ENCODE results near the gene KMT2B.
"Not testable (repeated sequence)": the region's sequence is repeated elsewhere in the genome, so short reads cannot be mapped to it uniquely, and the experiment has no call there.

Gene KMT2B

GRCh38 chr19:35755550-35756376 lies 38.0 kb downstream of the KMT2B start:
- H3K4me3 ChIP-seq = no peak overlapping the region
- H3K9me3 ChIP-seq = no peaks in the 10 kb centered on the region
- peaks cover 6% of the 10 kb centered on the region; the same call in 1 of the 2 replicates for H3K4me1 ChIP-seq
- no peak for DNase-seq (ENCODE audit: low spot score in 2 of 2)
- no peaks in the 10 kb centered on the region for H3K27me3 ChIP-seq (ENCODE audit: low read depth)
- in situ Hi-C loops (cut with MboI; ENCODE audit: low sequenced_read_pairs) = no loop called here
- peaks cover 10% of the 10 kb centered on the region for H3K36me3 ChIP-seq (replicated peaks)

- Histone ChIP-seq H3K4me3 (peak within 1 kb of the TSS; percentile 68), H3K9me3 (no peaks in the 10 kb centered on the region), H3K4me1 (peaks cover 6% of the 10 kb centered on the region; the same call in 1 of the 2 replicates), H3K27me3 (ENCODE audit: low read depth) (no peaks in the 10 kb centered on the region), H3K36me3 (replicated peaks) (peaks cover 16% of the 10 kb centered on the region)
- no peak for DNase-seq (ENCODE audit: low spot score in 2 of 2)
- in situ Hi-C loops (cut with MboI; ENCODE audit: low sequenced_read_pairs) = no loop called here
Observed at GRCh38 chr19:35756377-35757230, 38.8 kb downstream of the KMT2B start, which contains the start of gene HSPB6. Gene HSPB6 (minus strand): TSS chr19:35757029. CDS start chr19:35757008, 21 bp downstream.

GRCh38 chr19:35757231-35757748 lies 39.5 kb downstream of the KMT2B start:
- no peaks in the 10 kb centered on the region for H3K27me3 ChIP-seq (ENCODE audit: low read depth)
- peaks cover 6% of the 10 kb centered on the region; the same call in 1 of the 2 replicates for H3K4me1 ChIP-seq
- peak in 1 of 2 experiments; percentile 51 for DNase-seq (ENCODE audit: low spot score in 2 of 2)
- peaks cover 21% of the 10 kb centered on the region for H3K36me3 ChIP-seq (replicated peaks)
- no peaks in the 10 kb centered on the region for H3K9me3 ChIP-seq
- peak overlapping the region; percentile 68 for H3K4me3 ChIP-seq
- in situ Hi-C loops (cut with MboI; ENCODE audit: low sequenced_read_pairs) = no loop called here

GRCh38 chr19:35757749-35758608 lies 40.2 kb downstream of the KMT2B start, which contains the start of gene PROSER3:
Gene PROSER3 (plus strand): TSS chr19:35758176. CDS start chr19:35758216, 40 bp downstream.
- Histone ChIP-seq H3K4me3 (peak within 1 kb of the TSS; percentile 68), H3K36me3 (replicated peaks) (peaks cover 18% of the 10 kb centered on the region), H3K27me3 (ENCODE audit: low read depth) (no peaks in the 10 kb centered on the region), H3K9me3 (no peaks in the 10 kb centered on the region), H3K4me1 (peaks cover 6% of the 10 kb centered on the region; the same call in 1 of the 2 replicates)
- DNase-seq (ENCODE audit: low spot score in 2 of 2) = peak; percentile 99
- in situ Hi-C loops (cut with MboI; ENCODE audit: low sequenced_read_pairs) = no loop called here

- no peaks in the 10 kb centered on the region for H3K9me3 ChIP-seq
- peaks cover 19% of the 10 kb centered on the region for H3K36me3 ChIP-seq (replicated peaks)
- H3K4me3 ChIP-seq = no peak overlapping the region
- H3K4me1 ChIP-seq = peaks cover 6% of the 10 kb centered on the region; the same call in 1 of the 2 replicates
- in situ Hi-C loops (cut with MboI; ENCODE audit: low sequenced_read_pairs) = no loop called here
- DNase-seq (ENCODE audit: low spot score in 2 of 2) = no peak
- no peaks in the 10 kb centered on the region for H3K27me3 ChIP-seq (ENCODE audit: low read depth)
Observed at GRCh38 chr19:35759697-35760096, 41.9 kb downstream of the KMT2B start.

- no peak for DNase-seq (ENCODE audit: low spot score in 2 of 2)
- no peak overlapping the region for H3K4me3 ChIP-seq
- in situ Hi-C loops (cut with MboI; ENCODE audit: low sequenced_read_pairs) = no loop called here
- H3K4me1 ChIP-seq = peaks cover 6% of the 10 kb centered on the region; the same call in 1 of the 2 replicates
- no peaks in the 10 kb centered on the region for H3K9me3 ChIP-seq
- no peaks in the 10 kb centered on the region for H3K27me3 ChIP-seq (ENCODE audit: low read depth)
- peaks cover 26% of the 10 kb centered on the region for H3K36me3 ChIP-seq (replicated peaks)
Observed at GRCh38 chr19:35760711-35761349, 43.0 kb downstream of the KMT2B start.

GRCh38 chr19:35764432-35765315 lies 46.9 kb downstream of the KMT2B start:
- H3K4me1 ChIP-seq = no peaks in the 10 kb centered on the region
- DNase-seq (ENCODE audit: low spot score in 2 of 2) = no peak
- H3K9me3 ChIP-seq = no peaks in the 10 kb centered on the region
- peaks cover 29% of the 10 kb centered on the region for H3K36me3 ChIP-seq (replicated peaks)
- in situ Hi-C loops (cut with MboI; ENCODE audit: low sequenced_read_pairs) = no loop called here
- no peaks in the 10 kb centered on the region for H3K27me3 ChIP-seq (ENCODE audit: low read depth)
- no peak overlapping the region for H3K4me3 ChIP-seq

GRCh38 chr19:35766571-35767104 lies 48.8 kb downstream of the KMT2B start:
- in situ Hi-C loops (cut with MboI; ENCODE audit: low sequenced_read_pairs) = no loop called here
- DNase-seq (ENCODE audit: low spot score in 2 of 2) = no peak

GRCh38 chr19:35767288-35768081 lies 49.7 kb downstream of the KMT2B start:
- no peak for DNase-seq (ENCODE audit: low spot score in 2 of 2)
- no peaks in the 10 kb centered on the region for H3K4me1 ChIP-seq
- no peaks in the 10 kb centered on the region for H3K9me3 ChIP-seq
- H3K4me3 ChIP-seq = no peak overlapping the region
- peaks cover 17% of the 10 kb centered on the region for H3K36me3 ChIP-seq (replicated peaks)
- in situ Hi-C loops (cut with MboI; ENCODE audit: low sequenced_read_pairs) = no loop called here
- H3K27me3 ChIP-seq (ENCODE audit: low read depth) = no peaks in the 10 kb centered on the region

More at GRCh38 chr19:35766571-35767104, 48.8 kb downstream of the KMT2B start:
- Histone ChIP-seq H3K9me3 (no peaks in the 10 kb centered on the region), H3K4me1 (no peaks in the 10 kb centered on the region), H3K4me3 (no peak overlapping the region), H3K36me3 (replicated peaks) (peaks cover 22% of the 10 kb centered on the region), H3K27me3 (ENCODE audit: low read depth) (no peaks in the 10 kb centered on the region)

- no peak overlapping the region for H3K4me3 ChIP-seq
- H3K9me3 ChIP-seq = no peaks in the 10 kb centered on the region
- H3K36me3 ChIP-seq (replicated peaks) = peaks cover 17% of the 10 kb centered on the region
- no peaks in the 10 kb centered on the region for H3K4me1 ChIP-seq
- no peak for DNase-seq (ENCODE audit: low spot score in 2 of 2)
- H3K27me3 ChIP-seq (ENCODE audit: low read depth) = no peaks in the 10 kb centered on the region
- in situ Hi-C loops (cut with MboI; ENCODE audit: low sequenced_read_pairs) = no loop called here
Observed at GRCh38 chr19:35768082-35768421, 50.2 kb downstream of the KMT2B start.

GRCh38 chr19:35772362-35772761 lies 54.6 kb downstream of the KMT2B start:
- H3K4me1 ChIP-seq; in situ Hi-C loops (cut with MboI; ENCODE audit: low sequenced_read_pairs); DNase-seq (ENCODE audit: low spot score in 2 of 2); H3K27me3 ChIP-seq (ENCODE audit: low read depth); H3K9me3 ChIP-seq; H3K4me3 ChIP-seq; H3K36me3 ChIP-seq (replicated peaks): not testable (repeated sequence)
